H1 (cell line): ENCODE data around the gene NR4A3. TPM values are rescaled to one million over a fixed set of nuclear protein-coding genes. Genes with fewer than 3 reads are reported as not detected.

ENCODE experiments used
- CHD7 ChIP-seq: fragments of 300-600 bp; sonication (generic); IDR thresholded peaks from 2 replicates; pipeline ENCODE4 v1.7.1; 2012; ENCODE audit warnings: low read length, moderate library complexity, mild to moderate bottlenecking, inconsistent platforms; ENCODE audit not compliant: insufficient replicate concordance
- EP300 ChIP-seq, 2 experiments: IDR thresholded peaks; 1 replicate in 1 of 2; 2 replicates in 1 of 2; pipeline ENCODE4 v1.6.1; 2011 to 2012; ENCODE audit warnings: low read depth in 2 of 2, low read length in 2 of 2, mild to moderate bottlenecking in 2 of 2, borderline replicate concordance in 1 of 2, inconsistent platforms in 1 of 2, moderate library complexity in 1 of 2
- GTF2F1 ChIP-seq: IDR thresholded peaks from 2 replicates; pipeline ENCODE4 v1.6.1; 2012; ENCODE audit warnings: low read depth, low read length, improper control_type of control experiment, borderline replicate concordance
- HDAC6 ChIP-seq: IDR thresholded peaks from one replicate; pipeline ENCODE4 v1.7.1; 2012; ENCODE audit warnings: low read depth, mild to moderate bottlenecking, inconsistent platforms, low read length, moderate library complexity
- POLR2A ChIP-seq, 2 experiments: IDR thresholded peaks; 1 replicate in 1 of 2; 2 replicates in 1 of 2; pipeline ENCODE4 v1.6.1; 2011; ENCODE audit warnings: low read depth in 2 of 2, low read length in 2 of 2, mild to moderate bottlenecking in 2 of 2; ENCODE audit errors: control extremely low read depth in 1 of 2
- POLR2AphosphoS5 ChIP-seq: IDR thresholded peaks from 2 replicates; pipeline ENCODE4 v1.6.1; 2011; ENCODE audit warnings: low read depth, low read length
- USF2 ChIP-seq: IDR thresholded peaks from 2 replicates; pipeline ENCODE4 v1.6.1; 2011; ENCODE audit warnings: low read length, improper control_type of control experiment
- polyA plus RNA-seq, 7 experiments: library from polyadenylated mRNA; depleted of rRNA in 3 of 7; stranded (reverse) in 5 of 7; unstranded in 2 of 7; fragments of >200 nt in 5 of 7; fragments of 200-250 nt in 2 of 7; gene quantifications; 1 replicate in 5 of 7; 2 replicates in 1 of 7; 4 replicates in 1 of 7; pipeline versions ENCODE4 v1.2.1 to v1.2.3, GENCODE V29; 2011 to 2013; ENCODE audit warnings: missing spikeins in 2 of 7, mixed read lengths in 2 of 7
- total RNA-seq: library from RNA; stranded (reverse); fragmentation: NEBNext Ultra II Directional; extraction: Animal tissue kit (Norgen Biotek cat#: 25700); gene quantifications from 2 replicates; pipeline ENCODE4 v1.2.1, GENCODE V29; 2021

The NR4A3 gene
- total and polyA plus RNA-seq, 2 of the 8 experiments (the other 6 are each of a cell fraction or from before 2014, with no cell fraction given) = 0.05 to 0.30 TPM

GRCh38 chr9:99811598-99812383 is 9.9 kb upstream of the NR4A3 start (continued):
- no peak for TF ChIP-seq USF2
- TF ChIP-seq GTF2F1 = no peak
- TF ChIP-seq CHD7 = no peak
- TF ChIP-seq POLR2A (IDR thresholded peaks at IDR 0.05; ENCODE audit: control extremely low read depth in 1 of 2, low read depth in 2 of 2, low read length in 2 of 2) = no peak
- no peak for TF ChIP-seq EP300 (IDR thresholded peaks at IDR 0.05; ENCODE audit: borderline replicate concordance in 1 of 2, low read depth in 2 of 2, low read length in 2 of 2)
- no peak for TF ChIP-seq POLR2AphosphoS5
- TF ChIP-seq HDAC6 = no peak
